ENCODE data around the gene GAPDHS. TPM values are rescaled to one million over a fixed set of nuclear protein-coding genes. Genes with fewer than 3 reads are reported as not detected.

GAPDHS gene
- total and polyA plus RNA-seq, 2 of the 4 experiments (the other 2 are of a cell fraction): not detected

GRCh38 chr19:35518313-35518712, 14.9 kb upstream of the GAPDHS start:
- dilution Hi-C loops (cut with HindIII; ENCODE audit: low sequenced_read_pairs, unreplicated experiment): no loop called here
- H2BK120ac ChIP-seq (ENCODE audit: low read depth, low read length): peak overlapping the region; percentile 90
- POLR2A ChIA-PET (ENCODE audit: unreplicated experiment): no interaction called here
- H2AK5ac ChIP-seq (ENCODE audit: low read depth, low read length): peak overlapping the region; percentile 82; the same call in 1 of the 2 replicates
- 80% methylated on average over 1 of the region's 6 CpGs; no CpG with 5 or more reads in 1 of the 2 experiments for WGBS, 2 experiments (ENCODE audit: extremely low coverage in 2 of 2, insufficient read length in 1 of 2)
- DNase-seq (peak; percentile 98), ATAC-seq (ENCODE audit: low read depth) (peak; percentile 89)
- peak overlapping the region; percentile 76 for H4K91ac ChIP-seq (ENCODE audit: insufficient read depth, low read depth, low read length)
- peak overlapping the region; percentile 50; the same call in 1 of the 2 replicates for H3K56ac ChIP-seq (ENCODE audit: extremely low read depth, insufficient read depth, low read length)
- H4K5ac ChIP-seq (ENCODE audit: low read depth, low read length): peak overlapping the region; percentile 72
- H2BK5ac ChIP-seq (ENCODE audit: low read depth, low read length, poor library complexity, severe bottlenecking): peak overlapping the region; percentile 83
- H3K9me1 ChIP-seq (ENCODE audit: insufficient read depth, low read length): peaks cover 16% of the 10 kb centered on the region
- in situ Hi-C loops (cut with MboI; ENCODE audit: low sequenced_read_pairs): no loop called here
- 0 out of 4 replicates have a peak, but pooled peaks cover 0 to 3% of the 10 kb centered on the region in 2 experiments for H3K79me1 ChIP-seq (ENCODE audit: low read depth in 1 of 2, low read length in 2 of 2)
- H3K27me3 ChIP-seq (ENCODE audit: control insufficient read depth, insufficient read depth, low read length): no peaks in the 10 kb centered on the region; the same call in 1 of the 2 replicates
- H4K8ac ChIP-seq (ENCODE audit: low read depth in 2 of 2, low read length in 2 of 2): peak overlapping the region; percentile 79 to 91; a peak in 3 of 4 replicates
- no peaks in the 10 kb centered on the region for H3K9me3 ChIP-seq (ENCODE audit: control insufficient read depth, insufficient read depth, low read length)
- no peaks in the 10 kb centered on the region for H4K20me1 ChIP-seq (ENCODE audit: insufficient read depth, low read length)
- H3K14ac ChIP-seq (replicated peaks; ENCODE audit: low read depth, low read length): peak overlapping the region; percentile 80
- no peak overlapping the region for H3K9ac ChIP-seq (ENCODE audit: low read depth, low read length)
- intact Hi-C loops (cut with micrococcal nuclease): no loop called here
- peak overlapping the region; percentile 72 for H2AFZ ChIP-seq (replicated peaks; ENCODE audit: low read length, poor library complexity)
- peak overlapping the region; percentile 82 for H3K18ac ChIP-seq (ENCODE audit: low read depth, low read length)
- H3K36me3 ChIP-seq (ENCODE audit: control insufficient read depth, insufficient read depth, low read length): no peaks in the 10 kb centered on the region
- H3K4me1 ChIP-seq (ENCODE audit: control insufficient read depth, insufficient read depth, low read length): peaks cover 12% of the 10 kb centered on the region
- H3K27ac ChIP-seq (ENCODE audit: insufficient read depth, low read length): peak overlapping the region; percentile 89
- peak overlapping the region; percentile 88 for H2BK20ac ChIP-seq (ENCODE audit: low read depth, low read length)
- no TSS peak for BruUV-seq (replicated peaks)
- CTCF ChIA-PET: interaction anchor here (0.5 to 1.0 kb wide), 3 partner anchors 8 to 351 kb away, joined by 3 to 4 read pairs (median 4); no protein-coding TSS in a partner anchor
- H3K4me2 ChIP-seq (ENCODE audit: low read depth, low read length): peak overlapping the region; percentile 14
- peak overlapping the region; percentile 51 for H3K23ac ChIP-seq (ENCODE audit: low read depth, low read length)
- H2AK9ac ChIP-seq (replicated peaks; ENCODE audit: low read depth, low read length, poor library complexity): peak overlapping the region; percentile 48
- TF ChIP-seq FOS (IDR thresholded peaks at IDR 0.05; ENCODE audit: low read depth, low read length) (peak; percentile 78), RCOR1 (IDR thresholded peaks at IDR 0.05; ENCODE audit: insufficient replicate concordance, low read length) (no peak), USF2 (IDR thresholded peaks at IDR 0.05; ENCODE audit: low read depth, low read length) (peak; percentile 82), RAD21 (IDR thresholded peaks at IDR 0.05; ENCODE audit: low read length) (no peak), CTCF (conservative IDR thresholded peaks at IDR 0.05; ENCODE audit: low read depth, low read length) (no peak), POLR2A (IDR thresholded peaks at IDR 0.05; ENCODE audit: low read depth, low read length) (no peak), CEBPB (IDR thresholded peaks at IDR 0.05; ENCODE audit: low read depth, low read length) (peak; percentile 79), BHLHE40 (IDR thresholded peaks at IDR 0.05; ENCODE audit: low read depth, low read length) (peak; percentile 82), RFX5 (IDR thresholded peaks at IDR 0.05; ENCODE audit: low read depth, low read length) (0 out of 2 replicates have a peak, but pooled peaks have one; percentile 73), MAFK (IDR thresholded peaks at IDR 0.05; ENCODE audit: low read depth, low read length) (no peak), NFE2L2 (IDR thresholded peaks at IDR 0.05; ENCODE audit: low read depth, low read length) (no peak), MXI1 (IDR thresholded peaks at IDR 0.05; ENCODE audit: borderline replicate concordance, low read depth, low read length) (no peak; the same call in 1 of the 2 replicates), ELK1 (IDR thresholded peaks at IDR 0.05; ENCODE audit: borderline replicate concordance, low read depth, low read length) (no peak)
- H2BK15ac ChIP-seq (ENCODE audit: low read depth, low read length): peak overlapping the region; percentile 78; the same call in 2 of the 3 replicates
- H3K4me3 ChIP-seq (ENCODE audit: insufficient read depth, low read depth, low read length): no peak overlapping the region
- H3K4ac ChIP-seq (ENCODE audit: low read depth, low read length): peak overlapping the region; percentile 83
